Ovary (tissue), 9 donors: ENCODE measurements around the gene SPEG. TPM values are rescaled to one million over a fixed set of nuclear protein-coding genes. Genes with fewer than 3 reads are reported as not detected.
A peak's percentile ranks its signal among the peaks of the same experiment; 100 is the strongest.
"Not testable (repeated sequence)": the region's sequence is repeated elsewhere in the genome, so short reads cannot be mapped to it uniquely, and the experiment has no call there.

Experiments
- DNase-seq, 5 donors: peaks; one replicate each; pipeline ENCODE4 v3.0.0-alpha.2; 2019 to 2020
- H3K27ac ChIP-seq, 2 donors: fragments of 200-600 bp; one replicate each; pipeline versions ENCODE4 v1.5.1 to v1.8.0; 2019 to 2022
- H3K27me3 ChIP-seq: fragments of 200-600 bp; one replicate; pipeline ENCODE4 v1.8.0; 2022
- H3K36me3 ChIP-seq: fragments of 200-600 bp; sonication (generic); one replicate; pipeline ENCODE4 v1.5.1; 2019
- H3K4me1 ChIP-seq: one replicate; pipeline ENCODE4 v1.8.1; 2013; ENCODE audit warnings: mild to moderate bottlenecking, moderate library complexity; ENCODE audit not compliant: insufficient read depth
- H3K4me3 ChIP-seq: fragments of 200-600 bp; sonication (generic); one replicate; pipeline ENCODE4 v1.5.1; 2017
- H3K9me3 ChIP-seq, 2 donors: fragments of 200-600 bp in 1 of 2; sonication (generic) in 1 of 2; one replicate each; pipeline versions ENCODE4 v1.5.1 to v1.8.1; 2013 to 2019; ENCODE audit warnings: mild to moderate bottlenecking in 1 of 2, moderate library complexity in 1 of 2
- EP300 ChIP-seq: sonication (generic); formaldehyde crosslinking; IDR thresholded peaks from one replicate; pipeline ENCODE4 v1.6.1; 2017; ENCODE audit warnings: antibody characterized with exemption
- POLR2A ChIP-seq: fragments of 450-650 bp; IDR thresholded peaks from one replicate; pipeline ENCODE4 v1.6.1; 2017; ENCODE audit warnings: antibody characterized with exemption, mild to moderate bottlenecking, moderate library complexity
- WGBS, 3 donors: extraction: QIAGEN DNeasy Blood & Tissue Kit in 1 of 3; methylation state at CpG; one replicate each; pipeline versions ENCODE4 v1.1.5 to v1.1.7; 2013 to 2017; 5-methylcytosine and 5-hydroxymethylcytosine counted together
- intact Hi-C, 4 donors: fragments of 100-400 bp; cut with DNase I; formaldehyde crosslinking; loops; one replicate each; pipeline versions ENCODE4 v1.11.0 to v1.15.1; 2022 to 2023
- polyA plus RNA-seq, 2 donors: library from polyadenylated mRNA; stranded (reverse); fragments of 200-250 nt in 1 of 2; fragments of 350-450 nt in 1 of 2; fragmentation: Illumina TruSeq in 1 of 2; extraction: RNeasy Lipid Tissue Mini Kit (QIAGEN cat#74804) in 1 of 2; gene quantifications; one replicate each; pipeline ENCODE4 v1.2.3, GENCODE V29; 2013 to 2014
- total RNA-seq, 7 donors: library from RNA; depleted of rRNA in 2 of 7; stranded (reverse); fragments of >200 nt in 2 of 7; fragmentation: NEBNext Ultra II Directional in 3 of 7; extraction: Animal tissue kit (Norgen Biotek cat#: 25700) in 3 of 7; gene quantifications; one replicate each; pipeline versions ENCODE4 v1.1.0 to v1.2.4, GENCODE V29; 2016 to 2023
- TF ChIP-seq, protein P1 (sequence below), 3 donors: fragments of 450-650 bp in 2 of 3; fragments of 200-600 bp in 1 of 3; IDR thresholded peaks; one replicate each; pipeline versions ENCODE4 v1.5.1 to v1.8.0; 2016 to 2022; ENCODE audit warnings: antibody characterized with exemption in 3 of 3, mild to moderate bottlenecking in 1 of 3
- donor health status: DM: no; HTN: no; CAD: no; lungs with moderate emphysema.
- donor health status: DM: no; HTN: no; CAD: no.
- donor health status: Bipolar disorder and iron deficiency.
- donor health status: DM: yes; HTN: yes; CAD: no.
- donor health status: DM: no; HTN: no; CAD: no.
- donor health status: DM: yes; HTN: yes; CAD: no.

The SPEG gene
- total and polyA plus RNA-seq, 9 donors: 9.9 to 79.7 (median 29.6) TPM

DNA sequence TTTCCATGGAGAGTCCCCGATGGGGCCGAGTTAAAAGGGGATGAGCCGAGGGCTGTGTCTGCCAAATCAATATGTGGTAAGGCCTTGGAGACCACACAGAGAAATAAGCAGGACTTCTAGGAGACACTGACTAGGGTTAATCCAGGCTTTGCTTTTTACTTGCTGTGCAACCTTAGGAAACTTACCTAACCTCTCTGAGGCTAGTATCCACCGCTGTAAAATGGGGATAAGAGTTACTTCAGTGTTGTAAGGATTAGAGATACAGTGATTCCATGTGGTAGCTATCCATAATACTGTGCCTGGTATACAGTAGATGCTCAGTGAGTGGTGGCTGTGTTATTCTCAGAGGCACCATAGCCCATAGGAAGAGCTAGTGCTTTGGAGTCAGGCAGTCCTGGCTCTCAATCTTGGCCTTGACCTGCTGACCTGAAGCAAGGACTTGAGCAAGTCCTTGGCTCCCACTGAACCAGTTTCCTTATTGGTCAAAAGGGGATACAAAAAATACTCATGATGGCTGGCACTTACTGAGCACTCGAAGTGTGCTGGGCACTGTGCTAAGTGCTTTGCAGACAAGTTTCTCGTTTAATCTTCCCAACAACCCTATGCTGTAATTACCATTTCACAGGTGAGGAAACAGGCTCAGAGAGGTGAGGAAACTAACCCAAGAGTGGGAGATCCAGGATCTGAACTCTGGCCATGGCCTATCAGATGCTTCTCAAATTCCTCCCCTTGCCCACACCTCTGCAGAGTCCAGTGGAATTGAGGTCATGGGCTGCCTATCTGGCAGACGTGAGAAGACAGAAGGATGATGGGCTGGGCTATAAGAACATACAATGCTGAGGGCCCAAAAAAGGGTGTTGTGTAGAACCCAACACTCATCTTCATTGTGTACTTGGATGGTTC lies 28.4 kb upstream of the SPEG start:
- Histone ChIP-seq H3K27me3 (no peaks in the 10 kb centered on the region), H3K9me3 (no peaks in the 10 kb centered on the region), H3K4me3 (no peak overlapping the region), H3K27ac (no peak overlapping the region), H3K36me3 (no peaks in the 10 kb centered on the region), H3K4me1 (peaks cover 2% of the 10 kb centered on the region)
- WGBS, 3 donors: 84 to 90% (median 89%) methylated on average over 7 of the region's 7 CpGs
- TF ChIP-seq EP300 (no peak), POLR2A (no peak)
- TF ChIP-seq, protein P1, sequence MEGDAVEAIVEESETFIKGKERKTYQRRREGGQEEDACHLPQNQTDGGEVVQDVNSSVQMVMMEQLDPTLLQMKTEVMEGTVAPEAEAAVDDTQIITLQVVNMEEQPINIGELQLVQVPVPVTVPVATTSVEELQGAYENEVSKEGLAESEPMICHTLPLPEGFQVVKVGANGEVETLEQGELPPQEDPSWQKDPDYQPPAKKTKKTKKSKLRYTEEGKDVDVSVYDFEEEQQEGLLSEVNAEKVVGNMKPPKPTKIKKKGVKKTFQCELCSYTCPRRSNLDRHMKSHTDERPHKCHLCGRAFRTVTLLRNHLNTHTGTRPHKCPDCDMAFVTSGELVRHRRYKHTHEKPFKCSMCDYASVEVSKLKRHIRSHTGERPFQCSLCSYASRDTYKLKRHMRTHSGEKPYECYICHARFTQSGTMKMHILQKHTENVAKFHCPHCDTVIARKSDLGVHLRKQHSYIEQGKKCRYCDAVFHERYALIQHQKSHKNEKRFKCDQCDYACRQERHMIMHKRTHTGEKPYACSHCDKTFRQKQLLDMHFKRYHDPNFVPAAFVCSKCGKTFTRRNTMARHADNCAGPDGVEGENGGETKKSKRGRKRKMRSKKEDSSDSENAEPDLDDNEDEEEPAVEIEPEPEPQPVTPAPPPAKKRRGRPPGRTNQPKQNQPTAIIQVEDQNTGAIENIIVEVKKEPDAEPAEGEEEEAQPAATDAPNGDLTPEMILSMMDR (IDR thresholded peaks at IDR 0.05): no peak
- DNase-seq: peak in 1 of 5 donors; percentile 28
- intact Hi-C loops: loop anchor here in 2 of 4 donors (2.0 to 5.0 kb wide), 3 partner anchors 56 to 121 kb away; no protein-coding TSS in a partner anchor

DNA sequence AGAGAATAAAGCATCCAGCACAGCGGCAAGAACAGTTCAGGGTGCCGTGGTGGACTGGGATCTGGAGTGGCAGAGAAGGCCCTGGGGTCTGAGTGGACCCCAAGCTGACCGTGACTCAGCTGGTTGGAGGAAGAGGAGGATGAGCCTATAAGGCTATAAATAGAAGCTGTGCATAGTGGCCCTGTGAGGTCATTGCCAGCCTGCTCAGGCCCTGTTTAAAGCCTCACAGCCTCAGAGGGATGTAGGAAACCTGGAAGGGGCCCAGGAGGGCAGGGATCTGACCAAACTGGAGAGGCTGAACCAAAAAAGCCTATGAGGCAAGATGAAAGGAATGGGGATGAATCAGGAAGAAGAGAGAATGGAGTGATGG lies 27.8 kb upstream of the SPEG start:
- intact Hi-C loops: loop anchor here in 2 of 4 donors (5.0 kb wide), 2 partner anchors 55 to 120 kb away; no protein-coding TSS in a partner anchor
- H3K27me3 ChIP-seq: no peaks in the 10 kb centered on the region
- no peak overlapping the region for H3K27ac ChIP-seq
- 77 to 82% (median 79%) methylated on average over 3 of the region's 3 CpGs for WGBS, 3 donors
- no peaks in the 10 kb centered on the region for H3K9me3 ChIP-seq
- H3K4me1 ChIP-seq: peaks cover 2% of the 10 kb centered on the region
- TF ChIP-seq, protein P1 (IDR thresholded peaks at IDR 0.05): no peak
- TF ChIP-seq EP300: peak; percentile 19
- H3K4me3 ChIP-seq: no peak overlapping the region
- DNase-seq: peak in 1 of 5 donors; percentile 51
- no peaks in the 10 kb centered on the region for H3K36me3 ChIP-seq

DNA sequence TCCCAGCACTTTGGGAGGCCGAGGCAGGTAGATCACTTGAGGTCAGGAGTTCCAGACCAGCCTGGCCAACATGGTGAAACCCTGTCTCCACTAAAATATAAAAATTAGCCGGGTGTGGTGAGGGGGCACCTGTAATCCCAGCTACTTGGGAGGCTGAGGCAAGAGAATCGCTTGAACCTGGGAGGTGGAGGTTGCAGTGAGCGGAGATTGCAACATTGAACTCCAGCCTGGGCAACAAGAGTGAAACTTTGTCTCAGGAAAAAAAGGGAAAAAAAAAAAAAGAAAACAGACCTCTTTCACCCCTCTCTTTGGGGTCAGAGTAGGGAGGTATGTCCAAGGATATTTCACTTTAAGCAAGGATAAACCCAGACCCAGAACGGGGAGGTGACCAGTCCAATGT lies 27.3 kb upstream of the SPEG start:
- not testable (repeated sequence) for H3K4me1 ChIP-seq, H3K27ac ChIP-seq, H3K4me3 ChIP-seq, H3K9me3 ChIP-seq, H3K36me3 ChIP-seq, DNase-seq, H3K27me3 ChIP-seq
- 66 to 71% (median 70%) methylated on average over 5 of the region's 5 CpGs for WGBS, 3 donors
- intact Hi-C loops: loop anchor here in 2 of 4 donors (5.0 kb wide), 2 partner anchors 55 to 120 kb away; no protein-coding TSS in a partner anchor

DNA sequence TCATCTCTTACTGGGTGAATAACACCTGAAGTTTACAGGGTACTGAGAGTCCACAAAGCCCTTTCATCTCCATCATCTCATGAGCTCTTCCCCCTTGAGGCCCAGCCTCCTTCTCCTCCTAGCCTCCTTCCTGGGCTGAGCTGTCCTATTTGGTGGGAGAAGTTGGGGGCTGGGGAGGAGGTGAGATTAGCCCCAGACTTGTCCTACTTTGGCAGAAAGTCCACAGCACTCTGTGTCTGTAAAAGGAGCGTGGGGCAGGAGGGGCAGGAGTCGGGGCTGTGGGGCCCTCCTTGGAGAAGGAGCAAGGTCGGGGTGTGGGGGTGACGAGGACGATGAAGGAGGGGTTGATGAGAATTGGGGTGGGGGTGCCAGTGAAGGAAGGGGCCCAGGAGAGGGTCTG lies 26.4 kb upstream of the SPEG start:
- Histone ChIP-seq H3K4me3 (no peak overlapping the region), H3K4me1 (peaks cover 2% of the 10 kb centered on the region), H3K36me3 (no peaks in the 10 kb centered on the region), H3K9me3 (no peaks in the 10 kb centered on the region), H3K27me3 (no peaks in the 10 kb centered on the region), H3K27ac (no peak overlapping the region)
- no peak for TF ChIP-seq POLR2A
- TF ChIP-seq EP300: no peak
- TF ChIP-seq, protein P1 (IDR thresholded peaks at IDR 0.05): no peak
- WGBS, 3 donors: 44 to 53% (median 47%) methylated on average over 5 of the region's 5 CpGs
- intact Hi-C loops: loop anchor here in 2 of 4 donors (5.0 kb wide), 2 partner anchors 54 to 119 kb away; no protein-coding TSS in a partner anchor
- DNase-seq: no peak

DNA sequence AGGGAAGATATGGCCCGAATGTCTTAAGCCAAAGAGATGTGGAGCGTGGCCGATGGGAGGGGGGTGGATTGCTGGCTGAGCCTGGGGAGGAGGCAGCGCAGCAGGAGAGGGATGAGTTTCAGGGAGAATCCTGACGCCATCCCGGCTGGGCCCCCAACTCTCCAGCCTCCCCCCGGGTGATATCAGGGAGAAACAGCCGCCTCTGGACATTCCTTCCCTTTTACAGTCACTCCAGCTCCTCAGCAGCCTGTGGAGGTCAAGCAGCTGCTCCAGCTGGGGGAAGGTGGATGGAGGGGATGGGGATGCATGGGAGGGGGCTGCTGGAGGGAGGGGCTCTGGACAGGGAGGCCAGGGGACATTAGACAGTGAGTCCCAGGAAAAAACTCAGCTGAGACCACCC lies 26.0 kb upstream of the SPEG start:
- Histone ChIP-seq H3K4me1 (peaks cover 2% of the 10 kb centered on the region), H3K36me3 (no peaks in the 10 kb centered on the region), H3K4me3 (no peak overlapping the region), H3K27me3 (no peaks in the 10 kb centered on the region), H3K9me3 (no peaks in the 10 kb centered on the region), H3K27ac (no peak overlapping the region)
- TF ChIP-seq EP300: no peak
- no peak for DNase-seq
- WGBS, 3 donors: 13 to 20% (median 16%) methylated on average over 8 of the region's 8 CpGs
- intact Hi-C loops: loop anchor here in 2 of 4 donors (5.0 kb wide), 2 partner anchors 54 to 119 kb away; no protein-coding TSS in a partner anchor
